NK-92 (cell line): Measurements from ENCODE around the gene CLDN5.

Source experiments
- DNase-seq: peaks from one replicate; lab custom pipeline; 2025; ENCODE audit not compliant: unreplicated experiment; lab: John Stamatoyannopoulos, UW

The CLDN5 gene

DNA sequence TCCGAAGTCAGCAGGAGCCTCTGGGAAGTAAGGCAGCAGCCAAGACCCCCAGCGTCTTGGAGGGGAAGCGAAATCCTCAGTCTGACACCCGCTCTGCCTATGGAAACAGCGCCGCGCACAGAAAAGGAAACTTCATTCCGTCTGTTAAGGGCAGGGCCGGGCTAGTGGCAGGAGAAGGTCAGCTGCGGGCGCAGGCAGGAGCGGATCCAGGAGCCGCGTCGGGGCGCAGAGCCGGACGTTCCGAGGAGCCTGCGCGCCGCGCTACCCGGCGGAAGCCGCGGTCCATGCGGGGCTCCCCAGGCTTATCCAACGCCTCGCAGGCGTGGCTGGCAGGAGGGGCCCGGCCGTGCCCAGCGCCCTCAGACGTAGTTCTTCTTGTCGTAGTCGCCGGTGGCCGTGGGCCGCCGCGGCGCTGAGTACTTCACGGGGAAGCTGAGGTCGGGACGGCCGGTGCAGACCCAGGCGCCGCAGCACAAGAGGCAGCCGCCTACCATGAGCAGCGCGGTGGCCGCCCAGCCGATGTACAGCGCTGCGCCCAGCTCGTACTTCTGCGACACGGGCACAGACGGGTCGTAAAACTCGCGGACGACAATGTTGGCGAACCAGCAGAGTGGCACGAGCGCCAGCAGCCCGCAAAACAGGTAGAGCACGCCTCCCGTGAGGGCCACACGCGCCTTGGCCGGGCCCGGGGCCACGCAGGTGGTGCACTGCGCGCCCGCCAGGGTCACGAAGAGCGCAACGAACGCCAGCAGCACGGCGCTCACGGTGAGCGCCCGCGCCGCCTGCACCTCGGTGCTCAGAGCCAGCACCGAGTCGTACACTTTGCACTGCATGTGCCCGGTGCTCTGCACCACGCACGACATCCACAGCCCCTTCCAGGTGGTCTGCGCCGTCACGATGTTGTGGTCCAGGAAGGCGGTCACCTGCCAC lies 705 bp downstream of the CLDN5 start:
- no peak for DNase-seq

DNA sequence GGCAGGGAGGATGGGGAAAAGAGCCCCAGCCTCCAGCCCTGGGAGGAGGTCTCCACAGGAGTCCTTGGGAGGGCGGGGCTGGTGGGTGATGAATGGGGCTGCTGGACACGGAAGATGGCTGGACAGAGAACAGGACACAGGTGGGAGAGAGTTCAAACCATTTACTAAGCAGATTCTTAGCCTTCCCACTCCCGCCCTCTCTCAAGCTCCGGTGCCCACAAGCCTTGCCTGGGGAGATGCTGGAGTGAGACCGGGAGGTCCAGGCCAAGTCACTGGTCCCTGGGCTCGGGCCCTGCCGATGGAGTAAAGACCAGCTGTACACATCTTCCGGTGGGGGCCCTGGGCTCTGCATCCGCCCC lies 1.4 kb downstream of the CLDN5 start:
- no peak for DNase-seq

DNA sequence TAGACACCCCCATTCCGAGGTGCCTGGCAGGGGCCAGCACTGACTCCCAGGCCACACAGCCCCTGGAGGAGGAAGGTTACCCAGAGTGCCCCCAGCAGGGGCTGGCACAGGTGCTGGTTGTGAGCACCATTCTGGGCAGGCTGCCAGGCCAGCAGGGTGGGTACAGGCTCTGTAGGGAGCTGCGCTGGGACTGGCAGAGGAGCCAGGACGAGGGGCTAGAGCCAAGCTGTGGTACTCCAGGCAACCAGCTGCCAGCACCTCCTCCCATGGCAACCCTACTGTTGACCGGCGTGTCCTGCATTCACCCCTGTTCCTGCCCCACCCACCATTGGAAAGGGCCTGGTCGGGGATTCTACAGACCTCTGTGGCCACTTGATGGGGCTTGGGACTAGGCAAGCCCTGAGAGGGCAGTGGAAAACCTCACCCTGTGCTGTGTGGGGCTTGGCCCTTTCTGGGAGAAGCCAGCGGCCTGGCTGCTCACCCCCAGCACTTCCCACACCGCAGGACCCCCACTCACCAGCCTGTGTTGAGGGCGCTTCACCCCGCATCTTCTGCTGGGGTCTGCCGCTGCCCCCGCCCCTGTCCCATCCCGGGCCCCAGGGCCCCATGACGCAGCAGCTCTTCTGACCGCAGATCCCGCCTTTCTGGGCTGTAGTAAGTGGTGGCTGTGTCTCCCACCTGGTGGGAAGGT lies 1.9 kb downstream of the CLDN5 start:
- no peak for DNase-seq

DNA sequence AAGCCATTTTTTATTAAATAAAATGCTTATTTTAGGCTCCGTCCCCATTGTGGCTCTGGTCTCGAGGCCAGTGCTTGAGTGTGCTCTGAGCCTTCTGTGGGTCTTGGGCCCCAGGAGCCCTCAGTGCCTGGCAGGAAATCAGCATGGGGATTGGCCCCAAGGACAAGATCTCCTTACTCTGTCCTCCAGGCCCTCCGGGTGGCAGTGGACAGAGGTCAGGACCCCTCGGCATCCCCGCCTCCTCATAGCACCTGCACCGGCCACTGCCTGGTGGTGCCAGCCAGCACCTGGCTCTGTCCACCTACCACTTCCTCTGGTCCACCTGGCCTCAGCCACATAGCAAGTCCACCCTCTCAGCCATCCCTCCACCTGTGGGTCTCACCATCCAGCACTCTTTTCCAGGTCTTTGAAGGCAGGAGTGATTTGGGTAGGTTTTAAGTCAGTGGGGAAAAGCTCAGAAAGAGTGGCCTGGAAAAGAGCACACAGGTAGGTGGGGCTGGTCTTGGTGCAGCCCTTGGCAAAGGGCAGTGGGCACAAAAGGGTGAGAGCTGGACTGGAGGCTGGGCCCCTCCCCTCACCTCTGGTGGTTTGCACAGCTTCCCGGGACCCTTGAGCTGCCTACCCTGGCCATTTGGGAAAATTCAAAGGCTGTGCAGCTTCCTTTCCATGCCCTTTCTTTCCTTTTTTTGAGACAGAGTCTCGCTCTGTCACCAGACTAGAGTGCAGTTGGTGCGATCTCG lies 3.5 kb downstream of the CLDN5 start:
- no peak for DNase-seq

DNA sequence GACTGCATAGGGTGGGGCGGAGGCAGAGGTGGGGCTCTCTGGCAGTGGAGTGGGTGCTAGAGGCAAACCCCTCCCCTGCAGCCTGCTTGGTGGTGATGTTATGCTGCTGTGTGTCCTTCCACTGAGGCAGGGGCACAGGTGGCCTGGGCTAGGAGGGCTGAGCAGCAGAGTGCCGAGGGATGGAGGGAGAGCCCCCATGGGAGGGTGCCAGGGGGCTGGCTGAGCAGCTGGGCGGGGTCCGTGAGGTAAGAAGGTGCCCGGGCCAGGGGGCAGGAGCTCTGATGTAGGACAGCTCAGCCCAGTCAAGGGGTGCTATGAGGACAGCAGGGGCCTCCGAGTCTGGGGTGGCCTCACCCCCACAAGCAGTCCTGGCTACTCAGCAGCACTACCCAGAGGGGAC lies 4.2 kb downstream of the CLDN5 start:
- no peak for DNase-seq

DNA sequence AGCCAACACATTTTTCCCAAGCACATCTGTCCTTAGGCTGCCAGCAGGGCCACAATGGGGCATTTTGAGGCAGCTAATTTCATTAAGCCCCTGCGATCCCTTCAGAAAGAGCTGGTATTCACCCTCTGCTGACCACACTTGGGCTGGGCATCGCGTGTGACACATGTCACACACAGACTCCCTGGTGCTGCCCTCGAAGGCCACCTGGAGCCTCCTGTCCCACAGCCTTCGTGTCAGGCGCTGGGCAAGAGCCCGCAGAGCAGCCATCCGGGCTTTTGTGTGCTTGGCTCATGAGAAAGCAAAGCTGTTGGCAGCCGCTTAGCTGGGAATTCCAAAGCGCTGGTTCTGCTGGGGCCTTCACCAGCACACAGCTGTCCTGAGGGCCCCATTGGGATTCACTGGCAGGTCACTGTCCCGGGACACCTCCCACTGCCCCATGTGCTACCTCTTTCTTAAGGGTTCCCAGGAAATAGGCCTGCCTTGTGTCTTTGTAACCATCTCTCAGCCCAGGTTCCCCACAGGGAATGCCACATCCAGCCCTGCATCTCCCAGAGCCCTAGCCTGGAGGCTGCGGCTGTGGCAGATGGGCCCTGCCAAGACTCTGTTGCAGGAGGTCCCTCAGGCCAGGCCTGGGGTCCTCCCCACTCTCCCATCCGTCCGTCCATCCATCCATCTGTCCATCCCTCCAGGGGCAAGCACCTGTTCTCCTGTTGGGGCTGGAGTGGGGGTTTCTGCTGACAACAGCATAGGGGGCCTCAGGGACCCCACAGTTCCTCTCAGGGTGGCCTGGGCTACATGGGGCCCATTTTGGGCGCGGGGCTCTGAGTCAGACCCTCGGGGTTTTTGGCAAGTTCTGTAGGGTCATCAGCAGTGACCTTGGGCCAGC lies 4.9 kb downstream of the CLDN5 start:
- no peak for DNase-seq

DNA sequence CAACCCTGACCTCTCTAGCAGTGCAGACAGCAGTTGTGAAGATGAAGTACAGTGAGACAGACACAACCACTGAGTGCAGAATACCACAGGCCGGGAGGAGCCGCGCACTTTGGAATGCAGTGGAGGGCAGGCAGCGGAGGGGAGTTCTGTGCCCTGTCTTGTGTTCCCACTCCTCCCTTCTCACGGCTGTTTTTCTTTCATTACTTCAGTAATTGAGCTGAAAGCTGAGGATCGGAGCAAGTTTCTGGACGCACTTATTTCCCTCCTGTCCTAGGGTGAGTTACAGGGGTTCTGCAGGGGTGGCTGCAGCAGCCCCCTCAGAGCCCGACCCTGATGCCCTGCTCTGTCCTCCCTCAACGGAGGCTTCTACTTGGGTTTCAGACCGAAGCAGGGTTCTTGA lies 5.6 kb downstream of the CLDN5 start:
- no peak for DNase-seq

DNA sequence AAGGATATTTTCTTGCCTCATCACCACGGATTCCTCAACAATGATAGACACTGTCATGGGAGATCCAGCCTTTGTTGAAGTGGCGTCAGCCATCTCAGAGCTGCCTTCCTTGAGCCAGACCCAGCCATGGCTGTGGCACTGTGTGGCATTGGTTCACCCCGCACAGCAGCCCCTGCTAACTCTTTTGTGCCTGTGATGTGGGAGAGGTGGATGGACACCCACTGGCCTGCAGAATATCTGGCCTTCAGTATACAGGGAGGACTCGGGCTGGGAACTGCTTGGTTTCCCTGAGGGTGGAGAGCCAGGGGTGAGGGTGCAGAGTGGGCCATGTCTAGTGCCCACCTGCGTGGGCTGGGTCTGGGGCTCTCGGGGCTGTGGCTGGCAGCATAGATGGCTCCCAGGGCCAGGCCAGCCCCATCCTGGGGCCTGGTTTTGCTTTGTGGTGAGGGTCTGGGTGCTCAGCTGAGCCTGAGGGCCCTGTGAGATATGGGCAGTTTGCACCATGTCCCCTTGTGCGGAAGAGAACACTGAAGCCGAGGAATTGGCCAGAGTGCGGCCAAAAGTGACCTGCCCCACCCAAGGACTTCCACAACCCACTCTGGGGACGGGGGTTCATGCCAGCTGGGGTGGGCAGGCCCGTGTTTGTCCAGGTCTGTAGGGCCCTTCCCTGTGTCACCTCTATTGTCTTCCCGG lies 6.1 kb downstream of the CLDN5 start:
- no peak for DNase-seq

DNA sequence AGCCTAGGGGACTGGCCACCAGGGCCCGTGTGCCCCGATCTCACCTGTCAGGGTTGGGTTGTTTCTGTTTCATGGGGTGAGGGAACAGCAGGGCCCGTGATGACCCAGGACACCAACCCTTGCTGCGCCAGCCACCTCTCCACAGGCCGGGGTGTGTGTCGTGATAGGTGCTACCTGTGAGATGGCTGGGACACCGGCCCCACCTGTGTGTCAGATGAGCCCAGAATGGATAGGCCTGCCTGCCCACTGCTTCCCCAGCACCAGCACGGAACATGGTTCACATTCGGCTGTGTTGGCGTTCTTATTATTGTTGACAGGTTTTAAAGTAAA lies 7.1 kb downstream of the CLDN5 start:
- no peak for DNase-seq

DNA sequence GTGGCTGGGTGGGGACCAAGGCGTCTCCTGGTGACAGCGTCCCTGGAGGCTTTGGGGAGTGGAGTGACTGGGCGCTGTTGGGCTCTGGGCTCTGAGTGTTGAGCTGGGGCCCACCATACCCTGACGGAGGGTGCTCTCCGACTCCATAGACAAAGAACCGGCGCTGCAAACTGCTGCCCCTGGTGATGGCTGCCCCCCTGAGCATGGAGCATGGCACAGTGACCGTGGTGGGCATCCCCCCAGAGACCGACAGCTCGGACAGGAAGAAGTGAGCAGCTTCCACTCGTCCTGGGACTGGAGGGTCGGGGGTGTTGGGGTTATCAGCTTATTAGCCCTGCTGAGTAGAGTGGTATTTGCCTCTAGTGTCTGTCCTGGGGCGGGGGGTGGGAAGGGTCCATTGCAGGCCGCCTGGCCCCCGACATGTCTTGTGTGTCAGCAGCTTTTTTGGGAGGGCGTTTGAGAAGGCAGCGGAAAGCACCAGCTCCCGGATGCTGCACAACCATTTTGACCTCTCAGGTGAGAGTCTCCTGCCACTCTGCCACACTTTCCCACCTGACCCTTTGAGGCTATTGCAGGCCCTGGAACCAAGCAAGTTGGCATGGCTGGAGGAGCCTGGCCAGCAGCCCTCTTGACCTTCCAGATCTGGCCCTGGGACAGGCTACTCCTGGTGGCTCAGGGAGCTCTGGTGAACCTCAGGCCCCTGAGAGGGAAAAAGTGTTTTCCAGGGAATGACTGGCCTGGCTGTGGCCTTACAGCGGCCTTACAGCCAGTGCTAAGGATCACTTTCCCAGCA lies 7.6 kb downstream of the CLDN5 start:
- no peak for DNase-seq

DNA sequence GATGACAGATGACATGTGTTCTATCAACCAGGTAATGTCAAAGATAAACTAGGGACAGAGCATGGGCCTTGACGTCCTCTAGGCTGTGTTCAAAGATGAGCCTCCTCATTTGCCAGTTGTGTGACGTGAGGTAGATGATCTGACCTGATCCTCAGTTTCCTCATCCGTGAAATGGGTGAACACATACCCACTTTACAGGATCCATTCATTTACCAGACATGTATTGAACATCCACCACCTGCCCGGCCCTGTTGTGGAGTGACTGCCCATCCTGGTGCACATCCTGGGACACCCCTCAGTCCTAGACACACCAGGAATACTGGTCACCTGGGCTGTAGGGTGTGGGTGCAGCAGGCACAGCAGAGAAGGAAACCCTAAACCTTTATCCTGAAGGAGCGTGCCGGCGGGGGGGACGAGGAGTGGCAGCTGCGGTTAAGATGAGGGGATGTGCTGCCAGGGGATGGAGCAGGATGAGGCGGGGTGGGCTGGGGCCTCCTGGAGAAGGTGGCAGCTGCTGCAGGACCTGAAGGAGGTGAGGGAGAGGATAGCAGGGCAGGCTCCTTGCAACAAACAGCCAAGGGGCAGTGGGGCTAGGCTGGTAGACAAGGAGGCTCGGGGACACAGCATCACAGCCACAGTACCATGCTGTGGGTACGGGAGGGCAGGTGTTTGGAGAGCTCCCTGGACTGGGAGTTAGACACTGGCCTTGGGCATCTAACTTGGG lies 8.4 kb downstream of the CLDN5 start:
- no peak for DNase-seq

DNA sequence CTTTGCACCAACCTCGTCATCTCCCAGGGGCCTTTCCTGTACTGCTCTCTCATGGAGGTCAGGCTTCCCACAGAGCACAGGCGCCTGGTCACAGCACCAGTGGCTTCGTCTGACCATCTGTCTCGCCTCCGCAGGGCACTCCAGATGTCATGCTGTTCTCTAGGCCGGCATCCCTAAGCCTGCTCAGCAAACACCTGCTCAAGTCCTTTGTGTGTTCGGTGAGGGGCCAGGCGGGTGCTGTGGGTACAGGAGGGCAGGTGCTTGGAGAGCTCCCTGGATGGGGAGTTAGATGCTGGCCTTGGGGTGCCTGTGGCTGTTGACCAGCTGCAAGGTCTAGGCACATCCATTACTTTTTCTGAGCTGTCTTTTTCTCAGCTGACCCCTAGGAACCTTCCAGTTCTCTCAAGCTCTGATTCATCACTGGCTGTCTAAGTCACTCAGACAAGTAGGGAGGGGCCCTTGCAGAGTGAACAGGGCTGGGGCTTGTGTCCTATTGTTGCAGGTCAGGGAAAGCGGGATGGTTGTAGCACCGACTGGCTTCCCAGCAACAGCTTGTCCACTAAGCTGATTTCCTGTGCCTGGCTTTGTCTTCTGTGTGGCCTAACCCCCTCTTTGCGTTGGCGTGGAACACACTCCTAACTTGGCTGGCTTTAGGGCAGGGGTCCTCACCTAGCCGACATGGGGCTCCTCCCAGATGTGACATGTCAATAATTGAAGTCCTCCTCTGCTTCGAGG lies 9.2 kb downstream of the CLDN5 start:
- no peak for DNase-seq

DNA sequence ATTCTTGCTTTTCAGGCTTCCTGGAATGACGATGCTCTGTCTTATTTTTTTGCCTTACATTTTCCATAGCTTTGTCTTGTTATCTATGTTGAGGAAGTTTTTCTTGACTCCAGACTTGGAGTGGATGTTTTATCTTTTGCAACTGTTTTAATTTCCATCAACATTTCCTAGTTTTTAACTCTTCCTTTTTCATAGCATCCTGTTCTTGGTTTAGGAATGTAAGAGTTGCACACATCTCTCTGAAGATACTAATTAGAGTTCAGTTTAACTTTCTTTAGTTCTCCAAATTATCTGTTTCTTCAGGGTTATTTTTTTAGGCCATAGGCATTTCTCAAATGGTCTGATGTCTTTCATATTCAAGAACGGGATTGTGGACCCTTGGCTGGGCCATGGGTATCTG lies 10.4 kb downstream of the CLDN5 start:
- DNase-seq = no peak

DNA sequence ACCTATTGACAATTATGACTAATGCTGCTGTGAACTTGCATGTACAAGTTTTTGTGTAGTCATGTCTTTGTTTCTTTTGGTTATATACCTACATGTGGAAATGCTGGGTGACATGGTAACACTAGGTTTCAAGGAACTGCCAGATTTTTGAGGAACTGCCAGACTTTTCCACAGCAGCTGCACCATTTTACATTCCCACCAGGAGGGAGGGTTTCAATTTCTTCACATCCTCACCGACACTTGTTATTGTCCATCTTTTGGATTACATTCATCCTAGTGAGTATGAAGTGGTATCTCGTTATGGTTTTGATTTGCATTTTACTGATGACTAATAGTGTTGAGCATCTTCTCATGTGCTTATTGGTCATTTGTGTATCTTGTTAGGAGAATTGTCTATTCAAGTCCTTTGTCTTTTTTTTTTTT lies 13.3 kb downstream of the CLDN5 start:
- no peak for DNase-seq

DNA sequence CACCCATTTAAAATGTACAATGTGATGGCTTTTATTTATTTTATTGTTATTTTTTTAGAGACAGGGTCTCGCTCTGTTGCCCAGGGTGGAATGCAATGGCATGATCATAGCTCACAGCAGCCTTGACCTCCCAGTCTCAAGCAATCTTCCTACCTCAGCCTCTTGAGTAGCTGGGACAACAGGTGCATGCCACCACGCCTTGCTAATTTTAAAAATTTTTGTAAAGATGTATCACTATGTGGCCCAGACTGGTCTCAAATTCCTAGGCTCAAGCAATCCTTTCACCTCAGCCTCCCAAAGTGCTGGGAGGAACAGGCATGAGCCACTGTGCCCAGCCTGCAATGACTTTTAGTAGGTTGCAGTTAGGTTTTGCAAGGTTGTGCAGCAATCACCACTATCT lies 14.3 kb downstream of the CLDN5 start:
- DNase-seq = no peak

DNA sequence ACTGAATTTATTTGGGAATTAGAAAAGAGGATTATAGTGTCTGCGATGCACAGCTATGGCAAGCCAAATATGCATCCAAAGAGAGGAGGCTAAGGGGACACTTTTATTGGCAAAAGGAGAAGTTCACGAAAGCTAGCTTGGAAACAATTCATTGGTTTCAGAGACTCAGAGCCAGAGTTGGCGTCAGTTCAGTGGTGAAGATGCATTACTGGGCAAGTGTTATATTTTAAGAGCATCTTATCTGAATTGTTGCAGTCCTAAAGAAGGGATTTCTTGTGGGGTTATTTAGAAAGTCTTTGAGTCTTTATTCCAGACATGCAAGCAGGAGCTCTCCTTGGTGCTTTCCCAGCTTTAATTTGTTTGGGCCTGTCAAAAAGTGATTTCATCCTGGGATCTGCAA lies 15.0 kb downstream of the CLDN5 start:
- DNase-seq = no peak

DNA sequence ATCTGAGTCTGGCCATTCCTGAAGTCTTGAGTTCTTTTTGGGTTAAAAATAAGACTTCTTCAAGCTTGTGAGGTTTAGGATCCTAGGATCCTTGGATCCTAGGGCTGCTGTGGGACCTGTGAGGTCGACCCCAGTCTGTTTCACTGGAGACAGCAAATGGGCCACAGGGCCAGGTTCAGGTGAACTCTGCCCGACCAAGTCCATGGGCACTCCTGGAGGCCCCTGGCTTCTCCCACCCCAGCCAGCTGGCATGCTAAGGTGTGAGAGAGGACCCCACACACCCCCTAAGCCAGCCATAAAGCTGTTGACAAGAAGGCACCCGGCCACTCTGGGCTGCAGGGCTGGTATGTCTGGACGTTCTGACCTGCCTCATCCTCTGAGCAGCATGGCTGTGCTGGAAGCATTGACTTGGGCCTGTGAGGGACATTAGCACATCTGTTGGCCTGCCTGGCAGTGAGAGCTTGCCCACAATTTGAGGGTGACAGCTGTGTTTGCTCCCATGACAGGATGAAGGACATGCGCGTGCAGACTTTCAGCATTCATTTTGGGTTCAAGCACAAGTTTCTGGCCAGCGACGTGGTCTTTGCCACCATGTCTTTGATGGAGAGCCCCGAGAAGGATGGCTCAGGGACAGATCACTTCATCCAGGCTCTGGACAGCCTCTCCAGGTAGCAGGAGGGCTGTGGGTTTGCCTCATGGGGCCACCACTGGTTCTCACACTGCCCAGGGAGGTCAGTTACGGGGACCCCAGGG lies 16.0 kb downstream of the CLDN5 start:
- DNase-seq = no peak

DNA sequence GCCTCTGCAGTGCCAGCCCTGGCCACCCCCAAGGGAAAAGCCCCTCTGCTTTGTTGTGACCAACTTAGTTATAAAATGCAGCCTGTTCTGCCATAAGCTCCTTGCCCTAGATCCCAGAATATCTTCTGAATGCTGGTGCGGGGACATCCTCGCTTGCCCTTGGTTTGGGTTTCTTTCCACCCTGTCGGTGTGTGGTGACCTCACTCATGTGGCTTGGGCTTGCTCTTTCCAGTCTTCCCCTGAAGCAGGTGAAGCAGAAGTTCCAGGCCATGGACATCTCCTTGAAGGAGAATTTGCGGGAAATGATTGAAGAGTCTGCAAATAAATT lies 16.7 kb downstream of the CLDN5 start:
- no peak for DNase-seq
